Glutamatergic neuron (in vitro differentiated cells): Measurements from ENCODE around the gene CHD6. TPM values are rescaled to one million over a fixed set of nuclear protein-coding genes. Genes with fewer than 3 reads are reported as not detected.

Experiments
- DNase-seq: peaks from one replicate; pipeline ENCODE4 v3.0.0; 2022
- H3K27ac Mint-ChIP-seq: one replicate; pipeline ENCODE4 v1.8.0; 2020; ENCODE audit warnings: mild to moderate bottlenecking, mixed read lengths, inconsistent platforms; ENCODE audit not compliant: unreplicated experiment
- H3K27me3 Mint-ChIP-seq: one replicate; pipeline ENCODE4 v1.8.0; 2020; ENCODE audit warnings: mild to moderate bottlenecking, moderate library complexity, mixed read lengths, inconsistent platforms; ENCODE audit not compliant: unreplicated experiment
- H3K36me3 Mint-ChIP-seq: one replicate; pipeline ENCODE4 v1.8.0; 2020; ENCODE audit warnings: mild to moderate bottlenecking, mixed read lengths, inconsistent platforms; ENCODE audit not compliant: unreplicated experiment
- H3K4me1 Mint-ChIP-seq: one replicate; pipeline ENCODE4 v1.8.0; 2020; ENCODE audit warnings: mild to moderate bottlenecking, low read depth, mixed read lengths, inconsistent platforms; ENCODE audit not compliant: unreplicated experiment
- H3K4me3 Mint-ChIP-seq: one replicate; pipeline ENCODE4 v1.8.0; 2020; ENCODE audit warnings: mild to moderate bottlenecking, mixed read lengths, inconsistent platforms; ENCODE audit not compliant: unreplicated experiment
- H3K9me3 Mint-ChIP-seq: one replicate; pipeline ENCODE4 v1.8.0; 2020; ENCODE audit warnings: mild to moderate bottlenecking, moderate library complexity, mixed read lengths, inconsistent platforms; ENCODE audit not compliant: unreplicated experiment
- CTCF ChIP-seq: fragments of 200-600 bp; sonication (generic); IDR thresholded peaks from one replicate; pipeline ENCODE4 v1.5.0; 2021; ENCODE audit not compliant: partially characterized antibody, unreplicated experiment
- total RNA-seq: library from RNA; stranded (reverse); fragmentation: NEBNext Ultra II Directional; extraction: Animal tissue kit (Norgen Biotek cat#: 25700); gene quantifications from one replicate; pipeline ENCODE4 v1.2.1, GENCODE V29; 2021; ENCODE audit not compliant: unreplicated experiment

Gene CHD6
- total RNA-seq, 1 donor from 2014 or later = 85.6 TPM

GRCh38 chr20:41643504-41643938 is 25.3 kb upstream of the CHD6 start:
- Mint-ChIP-seq H3K4me1 (peaks cover 2% of the 10 kb centered on the region), H3K36me3 (no peaks in the 10 kb centered on the region), H3K9me3 (peaks cover 1% of the 10 kb centered on the region), H3K4me3 (no peak overlapping the region), H3K27me3 (no peaks in the 10 kb centered on the region), H3K27ac (no peak overlapping the region)
- no peak for DNase-seq
- no peak for TF ChIP-seq CTCF

- H3K27ac Mint-ChIP-seq = no peak overlapping the region
Measured at GRCh38 chr20:41639630-41640029, 21.5 kb upstream of the CHD6 start.

GRCh38 chr20:41638456-41638855 is 20.3 kb upstream of the CHD6 start:
- no peaks in the 10 kb centered on the region for H3K4me1 Mint-ChIP-seq
- H3K4me3 Mint-ChIP-seq = no peak overlapping the region
- no peak for DNase-seq
- TF ChIP-seq CTCF = no peak
- no peaks in the 10 kb centered on the region for H3K9me3 Mint-ChIP-seq
- no peak overlapping the region for H3K27ac Mint-ChIP-seq
- no peaks in the 10 kb centered on the region for H3K36me3 Mint-ChIP-seq
- no peaks in the 10 kb centered on the region for H3K27me3 Mint-ChIP-seq

More at GRCh38 chr20:41639630-41640029, 21.5 kb upstream of the CHD6 start:
- Mint-ChIP-seq H3K9me3 (peaks cover 1% of the 10 kb centered on the region), H3K36me3 (no peaks in the 10 kb centered on the region), H3K27me3 (no peaks in the 10 kb centered on the region), H3K4me1 (no peaks in the 10 kb centered on the region), H3K4me3 (no peak overlapping the region)
- no peak for DNase-seq
- TF ChIP-seq CTCF = no peak

- no peaks in the 10 kb centered on the region for H3K27me3 Mint-ChIP-seq
Measured at GRCh38 chr20:41635158-41635557, 17.0 kb upstream of the CHD6 start.

GRCh38 chr20:41632896-41633295 is 14.7 kb upstream of the CHD6 start:
- DNase-seq = no peak
- Mint-ChIP-seq H3K36me3 (no peaks in the 10 kb centered on the region), H3K9me3 (no peaks in the 10 kb centered on the region), H3K27me3 (no peaks in the 10 kb centered on the region), H3K4me1 (no peaks in the 10 kb centered on the region), H3K27ac (no peak overlapping the region), H3K4me3 (no peak overlapping the region)
- no peak for TF ChIP-seq CTCF

More at GRCh38 chr20:41635158-41635557, 17.0 kb upstream of the CHD6 start:
- no peak for DNase-seq
- H3K27ac Mint-ChIP-seq = no peak overlapping the region
- H3K4me1 Mint-ChIP-seq = no peaks in the 10 kb centered on the region
- TF ChIP-seq CTCF = no peak
- H3K36me3 Mint-ChIP-seq = no peaks in the 10 kb centered on the region
- H3K9me3 Mint-ChIP-seq = no peaks in the 10 kb centered on the region
- no peak overlapping the region for H3K4me3 Mint-ChIP-seq
